ENCODE measurements around the gene STXBP1.

STXBP1 gene

GRCh38 chr9:127683723-127684122, 71.6 kb downstream of the STXBP1 start:
- no peak overlapping the region for H3K27ac Mint-ChIP-seq
- no peak for TF ChIP-seq CTCF (IDR thresholded peaks at IDR 0.05; ENCODE audit: unreplicated experiment in 3 of 3)
- no peaks in the 10 kb centered on the region for H3K9me3 Mint-ChIP-seq
- H3K4me3 Mint-ChIP-seq = no peak overlapping the region
- no peaks in the 10 kb centered on the region for H3K27me3 Mint-ChIP-seq (ENCODE audit: low read depth)
- peaks cover 31% of the 10 kb centered on the region for H3K36me3 Mint-ChIP-seq (ENCODE audit: low read depth)
- peaks cover 3% of the 10 kb centered on the region for H3K4me1 Mint-ChIP-seq

DNA sequence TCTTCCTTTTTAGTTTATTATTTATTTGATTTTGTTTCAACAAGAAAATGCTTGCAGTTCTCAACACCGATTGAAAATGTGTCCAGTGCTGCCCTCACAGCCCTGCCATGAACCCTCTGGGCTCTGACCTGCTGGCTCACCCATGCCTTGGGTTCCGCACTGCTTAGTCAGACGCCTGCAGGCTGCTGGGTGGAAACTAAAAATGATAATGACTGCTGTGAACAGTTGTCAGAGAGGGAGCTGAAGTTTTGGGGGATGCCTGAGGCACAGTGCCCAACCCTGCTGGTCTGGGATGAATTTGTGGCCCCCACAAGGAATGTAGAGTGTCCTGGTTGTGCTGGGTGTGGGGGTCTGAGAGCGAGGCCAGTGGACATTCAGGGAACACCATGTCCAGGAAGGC, 72.5 kb downstream of the STXBP1 start:
- Mint-ChIP-seq H3K4me1 (no peaks in the 10 kb centered on the region), H3K4me3 (no peak overlapping the region), H3K36me3 (ENCODE audit: low read depth) (peaks cover 31% of the 10 kb centered on the region), H3K27me3 (ENCODE audit: low read depth) (no peaks in the 10 kb centered on the region), H3K27ac (no peak overlapping the region), H3K9me3 (no peaks in the 10 kb centered on the region)
- no peak for TF ChIP-seq CTCF (IDR thresholded peaks at IDR 0.05; ENCODE audit: unreplicated experiment in 3 of 3)

DNA sequence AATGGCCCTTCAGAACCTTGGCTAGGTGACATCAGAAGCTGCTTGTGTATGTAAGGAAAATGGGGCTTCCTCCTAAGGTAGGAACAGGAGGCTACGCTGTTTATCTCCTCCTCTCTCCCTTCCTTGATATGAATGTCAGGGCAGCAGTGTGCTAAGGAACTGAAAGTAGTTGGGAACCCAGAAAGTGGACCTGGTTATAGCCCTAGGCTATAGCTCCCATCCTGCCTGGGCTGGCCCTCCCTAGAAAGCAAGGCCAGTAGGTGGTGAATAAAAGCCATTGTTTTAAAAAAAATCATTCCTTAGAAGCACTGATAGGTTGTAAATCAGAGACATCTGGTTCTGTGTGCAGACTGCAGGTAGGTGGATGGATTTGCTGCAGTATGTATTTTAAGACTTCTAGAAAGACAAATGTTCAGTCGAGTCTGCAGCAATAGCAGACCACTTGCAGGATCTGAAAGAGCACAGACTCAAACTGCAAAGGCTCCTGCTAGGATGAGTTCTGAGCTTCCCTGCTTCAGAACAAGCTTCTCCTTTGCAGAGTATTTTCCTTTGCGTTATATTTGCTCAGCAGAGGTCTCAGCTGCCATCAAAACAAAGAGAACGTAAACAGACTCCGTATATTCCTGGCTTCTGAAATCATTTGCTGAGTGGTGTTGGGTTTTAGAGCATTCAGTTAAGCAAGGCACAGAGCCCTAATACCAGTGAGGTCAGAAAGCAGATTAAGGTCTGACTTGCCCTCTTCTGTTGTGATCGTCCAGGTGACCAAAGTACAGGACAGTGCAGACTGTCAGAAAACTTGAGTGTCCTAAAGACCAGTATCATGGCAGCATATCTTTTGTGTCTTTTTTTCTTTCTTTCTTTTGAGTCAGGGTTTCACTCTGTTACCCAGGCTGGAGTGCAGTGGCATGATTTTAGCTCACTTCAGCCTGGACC, 74.7 kb downstream of the STXBP1 start:
- Mint-ChIP-seq H3K4me3 (no peak overlapping the region), H3K27me3 (ENCODE audit: low read depth) (no peaks in the 10 kb centered on the region), H3K9me3 (no peaks in the 10 kb centered on the region), H3K4me1 (no peaks in the 10 kb centered on the region), H3K27ac (no peak overlapping the region), H3K36me3 (ENCODE audit: low read depth) (peaks cover 41% of the 10 kb centered on the region)
- TF ChIP-seq CTCF (IDR thresholded peaks at IDR 0.05; ENCODE audit: unreplicated experiment in 3 of 3) = no peak

DNA sequence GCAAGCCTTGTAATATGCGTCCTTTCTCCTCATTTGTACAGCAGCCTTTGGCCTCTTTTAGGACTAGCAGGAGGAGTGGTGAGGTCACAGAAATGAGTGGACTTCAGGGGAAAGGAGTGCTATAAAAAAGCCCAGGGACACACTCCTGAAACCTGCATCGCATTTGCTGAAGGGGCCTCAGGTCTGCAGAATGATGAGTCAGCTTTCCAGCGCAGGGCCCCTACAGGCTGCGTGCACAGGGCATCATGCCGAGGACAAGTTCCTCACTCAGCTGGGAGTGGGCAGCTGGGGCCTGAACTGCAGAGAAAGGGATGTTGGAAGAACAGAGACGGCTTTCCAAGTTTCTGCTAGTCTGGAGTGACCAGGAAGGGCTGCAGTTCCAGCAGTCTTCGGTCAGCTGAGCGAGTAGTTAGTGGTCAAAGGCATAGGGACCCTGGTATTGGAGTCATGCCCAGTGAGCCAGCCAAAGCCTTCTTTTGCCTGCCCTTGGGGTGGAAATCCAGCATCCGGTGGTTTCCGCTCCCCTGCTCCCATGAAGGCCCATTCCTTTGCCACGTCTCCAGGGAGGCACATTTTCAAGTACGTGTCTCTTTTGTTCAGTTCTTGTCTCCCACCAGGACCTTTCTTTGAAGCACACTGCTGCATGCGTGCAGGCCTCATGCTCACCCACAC, 77.4 kb downstream of the STXBP1 start:
- H3K36me3 Mint-ChIP-seq (ENCODE audit: low read depth) = peaks cover 37% of the 10 kb centered on the region
- no peak overlapping the region for H3K4me3 Mint-ChIP-seq
- no peaks in the 10 kb centered on the region for H3K27me3 Mint-ChIP-seq (ENCODE audit: low read depth)
- TF ChIP-seq CTCF (IDR thresholded peaks at IDR 0.05; ENCODE audit: unreplicated experiment in 3 of 3) = no peak
- no peaks in the 10 kb centered on the region for H3K4me1 Mint-ChIP-seq
- H3K27ac Mint-ChIP-seq = no peak overlapping the region
- no peaks in the 10 kb centered on the region for H3K9me3 Mint-ChIP-seq

DNA sequence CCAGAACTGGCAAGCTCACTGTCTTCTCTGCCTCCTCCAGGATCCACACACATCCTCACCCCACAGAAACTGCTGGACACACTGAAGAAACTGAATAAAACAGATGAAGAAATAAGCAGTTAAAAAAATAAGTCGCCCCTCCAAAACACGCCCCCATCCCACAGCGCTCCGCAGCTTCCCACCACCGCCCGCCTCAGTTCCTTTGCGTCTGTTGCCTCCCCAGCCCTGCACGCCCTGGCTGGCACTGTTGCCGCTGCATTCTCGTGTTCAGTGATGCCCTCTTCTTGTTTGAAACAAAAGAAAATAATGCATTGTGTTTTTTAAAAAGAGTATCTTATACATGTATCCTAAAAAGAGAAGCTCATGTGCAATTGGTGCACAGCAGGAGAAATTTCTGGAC, 78.7 kb downstream of the STXBP1 start:
- H3K36me3 Mint-ChIP-seq (ENCODE audit: low read depth) = peaks cover 37% of the 10 kb centered on the region
- no peaks in the 10 kb centered on the region for H3K27me3 Mint-ChIP-seq (ENCODE audit: low read depth)
- H3K4me3 Mint-ChIP-seq = no peak overlapping the region
- peaks cover 10% of the 10 kb centered on the region for H3K4me1 Mint-ChIP-seq
- TF ChIP-seq CTCF (IDR thresholded peaks at IDR 0.05; ENCODE audit: unreplicated experiment in 3 of 3) = no peak
- no peak overlapping the region for H3K27ac Mint-ChIP-seq
- H3K9me3 Mint-ChIP-seq = no peaks in the 10 kb centered on the region

All from nephron (organoid).